Muscle of leg (tissue), 9 donors: ENCODE results near the gene GOLGA8B. TPM values are rescaled to one million over a fixed set of nuclear protein-coding genes. Genes with fewer than 3 reads are reported as not detected.

Experiments used
- polyA plus RNA-seq, 8 donors: library from polyadenylated mRNA; unstranded; fragments of 120-200 nt; gene quantifications; one replicate each; pipeline versions ENCODE4 v1.2.1 to v1.2.3, GENCODE V29; 2013; ENCODE audit warnings: inconsistent platforms in 1 of 8, low replicate concordance in 1 of 8; ENCODE audit not compliant: insufficient read length in 8 of 8, insufficient read depth in 1 of 8
- total RNA-seq: library from RNA; stranded (reverse); fragments of 120-200 nt; gene quantifications from one replicate; pipeline ENCODE4 v1.2.4, GENCODE V29; 2013

GOLGA8B gene
- total and polyA plus RNA-seq, 9 donors: 15.6 to 66.8 (median 27.1) TPM

Other genes starting within 250 kb of the GOLGA8B start
- 11.7 TPM for gene SLC12A6, start 245.9 kb downstream of the GOLGA8B start, total RNA-seq
- gene SLC12A6, start 245.9 kb downstream of the GOLGA8B start, polyA plus RNA-seq: 10 to 100 TPM; 12.2 to 18.6 (median 15.3) TPM
- gene NOP10, start 240.5 kb downstream of the GOLGA8B start, total RNA-seq: 149 TPM
- gene NOP10, start 240.5 kb downstream of the GOLGA8B start, polyA plus RNA-seq: 100 to 1,000 TPM in 5 of 8 donors, 10 to 100 TPM in 3; 82.8 to 117 (median 101) TPM
- not detected for gene NUTM1, start 240.3 kb downstream of the GOLGA8B start, total RNA-seq
- under 1 TPM in 2 of 8 donors, not detected in 6; 0.04 to 0.05 TPM for gene NUTM1, start 240.3 kb downstream of the GOLGA8B start, polyA plus RNA-seq
- 10.8 TPM for gene LPCAT4, start 216.5 kb downstream of the GOLGA8B start, total RNA-seq
- gene LPCAT4, start 216.5 kb downstream of the GOLGA8B start, polyA plus RNA-seq: 10 to 100 TPM; 26.8 to 41.4 (median 37.1) TPM
- gene GOLGA8A, start 145.8 kb downstream of the GOLGA8B start, total RNA-seq: 35.2 TPM
- gene GOLGA8A, start 145.8 kb downstream of the GOLGA8B start, polyA plus RNA-seq: 10 to 100 TPM; 20.5 to 75.9 (median 59.1) TPM
- 3.0 TPM for gene GJD2, start 171.3 kb upstream of the GOLGA8B start, total RNA-seq
- 1 to 10 TPM in 7 of 8 donors, under 1 TPM in 1; 0.64 to 9.6 (median 4.3) TPM for gene GJD2, start 171.3 kb upstream of the GOLGA8B start, polyA plus RNA-seq
- 2,723 TPM for gene ACTC1, start 211.9 kb upstream of the GOLGA8B start, total RNA-seq
- 1,000 to 10,000 TPM; 5,708 to 8,533 (median 7,139) TPM for gene ACTC1, start 211.9 kb upstream of the GOLGA8B start, polyA plus RNA-seq